Fibroblast of skin of right biceps (primary cell): ENCODE data around the gene ADAMTS17.

Experiments
- DNase-seq: peaks from one replicate; pipeline ENCODE4 v3.0.0-alpha.2; 2013

ADAMTS17 gene

GRCh38 chr15:100247228-100248225 is 94.2 kb downstream of the ADAMTS17 start:
- no peak for DNase-seq

- DNase-seq, result no peak
Measured at GRCh38 chr15:100245855-100246254, 95.9 kb downstream of the ADAMTS17 start.

DNA sequence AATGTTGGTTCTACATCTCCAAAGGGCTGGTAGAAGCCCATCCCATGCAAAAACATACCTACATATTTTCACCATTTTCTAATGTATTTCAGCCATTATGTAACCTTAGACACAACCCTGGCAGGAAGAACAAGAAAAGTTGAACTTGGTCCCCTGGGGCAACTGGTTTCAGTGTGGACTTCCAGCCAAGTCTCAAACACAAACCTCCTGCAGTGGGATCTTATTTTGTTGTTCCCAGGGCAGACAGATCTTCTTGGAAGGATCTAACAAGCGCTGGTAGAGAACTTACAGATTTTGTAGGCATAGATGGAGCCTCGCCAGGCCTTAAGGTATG is 96.3 kb downstream of the ADAMTS17 start:
- no peak for DNase-seq

DNA sequence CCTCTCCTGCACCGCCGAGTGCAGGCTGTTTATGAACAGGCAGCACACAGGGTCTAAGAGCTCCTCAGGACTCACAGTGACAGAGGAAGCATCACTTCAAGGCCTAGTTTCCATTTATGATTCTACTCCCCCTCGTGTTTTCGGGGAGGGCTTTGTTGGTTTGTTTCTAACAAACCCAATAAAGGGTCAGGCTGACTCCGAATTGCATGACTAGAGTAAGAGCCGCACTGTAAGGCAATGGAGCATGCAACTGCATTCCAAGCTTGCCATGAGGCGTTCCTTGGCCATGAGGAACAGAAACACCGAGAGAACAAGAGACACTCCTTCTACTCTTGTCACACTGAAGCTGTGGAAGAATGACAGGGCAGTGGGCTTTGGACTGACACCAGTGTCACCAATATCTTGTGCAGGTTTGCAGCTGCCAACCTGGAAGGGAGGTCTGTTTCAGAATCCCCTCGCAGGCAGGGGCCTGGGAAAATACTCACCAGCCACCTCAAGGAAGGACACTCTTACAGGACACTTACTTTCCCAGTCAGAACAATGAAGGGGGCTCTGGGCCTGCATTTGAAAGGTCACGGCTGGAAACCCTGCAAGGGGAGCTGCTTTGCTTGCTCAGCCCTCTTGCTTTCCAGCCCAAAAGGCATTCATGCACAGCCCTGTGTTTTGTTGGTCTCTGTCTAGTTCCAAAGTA is 96.8 kb downstream of the ADAMTS17 start:
- DNase-seq, result no peak

GRCh38 chr15:100242989-100243388 is 98.8 kb downstream of the ADAMTS17 start:
- DNase-seq, result no peak

- peak; percentile 49 for DNase-seq
Measured at GRCh38 chr15:100241572-100242482, 99.9 kb downstream of the ADAMTS17 start.

- DNase-seq, result no peak
Measured at GRCh38 chr15:100236981-100237720, 104.6 kb downstream of the ADAMTS17 start.

GRCh38 chr15:100235030-100235617 is 106.7 kb downstream of the ADAMTS17 start:
- no peak for DNase-seq

GRCh38 chr15:100234158-100235029 is 107.4 kb downstream of the ADAMTS17 start:
- no peak for DNase-seq

DNA sequence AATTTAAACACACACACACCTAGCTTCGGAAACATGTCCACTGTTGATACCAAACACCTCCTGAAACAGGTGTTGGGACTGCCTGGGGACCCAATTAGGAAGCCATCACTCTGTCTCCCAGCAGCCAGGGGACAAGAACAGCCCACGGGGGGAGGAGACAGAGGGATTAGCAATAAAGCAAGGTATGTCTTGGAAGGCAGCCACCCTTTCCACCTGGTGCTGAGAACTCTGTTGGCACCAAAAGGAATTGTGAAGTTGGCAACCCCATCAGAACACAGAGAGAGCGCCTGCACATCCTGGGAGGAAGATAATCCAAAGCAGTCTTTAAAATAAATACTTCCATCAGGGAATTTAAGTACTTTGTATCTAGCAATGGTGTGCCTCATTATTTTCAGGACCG is 111.0 kb downstream of the ADAMTS17 start:
- no peak for DNase-seq

DNA sequence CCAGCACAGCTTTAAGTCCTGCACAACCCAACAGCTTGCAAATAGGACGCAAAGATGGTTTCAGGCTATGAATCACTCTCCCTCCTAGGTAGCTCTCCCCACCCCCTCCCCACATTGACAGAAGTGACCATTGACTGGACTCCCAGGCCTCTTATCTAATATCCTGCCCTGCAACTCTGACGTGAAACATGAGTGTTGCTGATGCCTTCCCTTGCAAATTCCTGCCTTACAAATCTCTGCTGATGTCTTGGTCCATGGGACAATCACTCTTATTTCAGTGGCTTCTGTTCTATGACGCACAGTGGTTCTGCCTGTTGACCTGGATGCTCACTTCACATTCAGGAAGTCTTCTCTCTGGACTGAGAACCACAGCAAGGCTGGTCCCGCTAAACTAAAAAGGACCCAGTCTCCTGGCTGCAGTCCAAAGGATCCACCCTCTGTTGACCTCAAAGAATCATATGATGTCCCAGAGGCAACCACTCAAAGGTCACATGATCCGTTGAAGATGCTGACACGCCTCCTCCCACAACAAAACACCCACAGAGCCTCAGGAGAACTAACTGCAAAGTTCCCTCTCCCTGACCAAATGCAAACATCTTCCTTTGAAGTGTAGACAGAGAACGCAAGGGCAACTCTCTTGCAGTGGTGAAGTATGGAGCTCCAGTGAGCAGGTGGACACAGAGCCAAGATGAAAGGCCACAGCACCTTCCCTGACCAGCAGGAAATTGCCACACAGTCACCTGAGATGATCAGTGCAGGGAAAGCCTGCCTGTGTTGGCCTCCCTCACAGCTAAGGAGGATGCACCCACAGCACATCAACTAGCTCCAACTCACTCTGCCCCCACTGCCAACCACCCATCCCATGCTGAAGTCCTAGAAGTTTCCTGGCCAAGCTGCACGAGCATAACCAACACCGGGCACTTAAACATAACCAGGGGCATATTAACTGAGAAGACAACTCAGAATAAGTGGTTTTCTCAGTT is 112.3 kb downstream of the ADAMTS17 start:
- DNase-seq, result no peak

GRCh38 chr15:100227781-100228180 is 114.0 kb downstream of the ADAMTS17 start:
- DNase-seq, result no peak

DNA sequence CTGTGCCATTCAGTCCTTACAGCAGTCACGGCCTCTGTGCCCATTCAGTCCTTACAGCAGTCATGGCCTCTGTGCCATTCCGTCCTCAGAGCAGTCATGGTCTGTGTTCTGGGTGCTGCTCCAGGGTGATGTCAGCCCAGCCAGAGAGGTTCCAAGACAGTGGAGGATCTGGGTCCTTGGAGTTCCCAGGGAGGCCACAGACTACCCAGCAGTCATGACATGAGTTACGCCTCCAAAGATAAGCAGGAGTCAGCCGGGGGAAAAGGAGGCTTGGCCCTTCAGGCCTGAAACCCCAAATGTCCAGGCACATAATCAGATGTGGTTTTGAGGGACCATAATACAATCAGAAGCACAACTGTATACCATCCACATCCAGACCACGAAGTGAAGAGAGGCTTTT is 115.7 kb downstream of the ADAMTS17 start:
- DNase-seq, result no peak

DNA sequence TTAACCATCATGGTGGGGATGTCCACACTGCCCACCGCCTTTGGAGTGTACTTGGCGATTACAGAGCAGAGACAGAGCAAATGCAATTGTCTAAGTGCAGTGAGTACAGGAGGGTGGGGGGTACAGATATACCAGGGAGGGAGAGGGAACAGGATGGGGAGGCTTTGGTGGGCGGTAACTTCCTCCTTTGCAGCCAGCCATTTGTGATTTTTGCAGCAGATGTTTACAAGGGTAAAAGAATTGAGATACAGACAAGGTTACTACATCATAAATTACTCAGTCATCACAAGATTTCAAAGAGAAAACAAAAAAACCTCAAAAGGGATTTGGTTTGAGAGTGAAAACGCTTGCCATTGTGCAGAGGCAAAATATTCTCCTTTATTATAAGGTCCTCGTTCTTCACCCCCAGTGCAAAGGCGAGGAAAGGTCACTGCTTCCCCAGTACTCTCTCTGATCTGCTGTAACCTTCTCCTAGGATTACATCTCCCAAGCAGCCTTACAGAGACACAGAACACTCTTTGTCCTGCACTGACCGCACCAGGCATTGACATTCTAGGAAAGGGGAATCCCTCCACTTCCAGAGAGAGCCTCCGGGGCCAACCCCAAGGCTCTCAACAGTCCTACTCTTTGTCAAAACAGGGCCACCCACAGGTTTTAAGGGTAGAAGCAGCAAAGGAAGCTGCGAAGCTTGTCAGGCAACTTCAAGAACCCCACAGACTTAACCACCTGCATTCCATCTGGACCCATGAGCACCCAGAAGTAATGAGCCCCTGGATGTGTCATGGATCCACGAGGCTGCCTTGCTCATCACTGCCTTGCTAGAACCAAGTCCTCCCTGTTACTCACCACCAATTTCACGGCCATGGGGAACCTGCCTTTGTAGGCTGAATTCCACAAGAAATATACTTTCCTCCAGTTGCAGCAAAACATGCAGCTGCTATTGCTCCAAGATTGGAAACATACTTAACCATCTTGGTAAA is 117.3 kb downstream of the ADAMTS17 start:
- no peak for DNase-seq

DNA sequence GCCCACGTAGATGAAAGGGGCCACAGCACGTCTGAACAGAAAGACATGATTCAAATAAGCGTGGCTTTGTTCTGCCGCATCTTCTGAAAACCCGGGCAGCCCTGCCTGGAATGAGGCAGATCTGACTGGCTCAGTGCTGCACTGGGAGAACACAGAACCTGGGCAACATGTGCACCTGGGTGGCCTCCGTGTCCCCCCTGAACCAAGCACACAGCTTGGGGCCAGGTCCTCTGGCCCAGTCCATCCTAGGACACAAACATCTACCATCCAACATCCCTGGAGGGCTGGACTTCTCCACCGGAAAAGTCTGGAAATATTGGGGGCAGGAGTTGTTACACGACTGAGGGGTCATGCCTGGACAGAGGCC is 119.4 kb downstream of the ADAMTS17 start:
- no peak for DNase-seq

DNA sequence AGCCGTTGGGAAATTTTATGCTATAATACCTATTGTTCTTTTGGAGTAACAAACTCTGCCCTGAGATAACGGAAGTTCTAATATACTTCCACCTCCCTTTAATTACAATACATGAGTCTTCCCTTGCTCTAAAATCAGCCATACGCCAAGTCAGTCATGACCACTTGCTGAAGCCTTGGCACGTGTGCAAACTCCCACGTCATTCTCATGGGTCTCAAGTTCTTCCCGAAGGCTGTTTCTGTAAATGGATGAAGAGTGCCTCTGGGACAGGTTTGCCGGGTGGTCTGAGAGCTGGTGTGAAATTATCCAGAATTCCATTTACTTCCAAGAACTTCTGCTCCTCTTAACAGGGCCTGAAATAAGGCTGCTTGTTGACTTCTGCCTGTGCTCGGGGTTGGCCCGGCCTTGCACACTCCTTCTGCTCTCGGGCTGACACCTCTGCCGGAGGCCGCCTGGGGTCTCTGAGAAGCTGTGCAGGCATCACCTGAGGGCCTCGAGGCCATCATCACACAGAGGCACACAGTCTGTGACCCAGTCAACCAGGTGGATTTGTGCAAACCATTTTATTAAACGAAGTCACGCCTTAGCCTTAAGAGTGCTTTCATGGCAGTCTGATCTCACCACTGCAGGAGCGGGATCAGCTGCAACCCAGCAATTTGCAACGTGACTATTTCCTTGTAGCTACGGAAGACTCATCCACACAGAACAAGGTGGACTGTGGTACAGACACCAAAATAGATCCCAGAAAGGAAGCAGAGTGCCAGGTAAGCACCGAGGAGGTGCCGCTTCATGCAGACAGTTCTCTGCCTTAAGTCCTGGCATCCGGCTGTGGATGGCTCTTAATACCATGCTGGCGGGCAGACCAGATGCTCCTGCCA is 120.1 kb downstream of the ADAMTS17 start:
- DNase-seq, result no peak

DNA sequence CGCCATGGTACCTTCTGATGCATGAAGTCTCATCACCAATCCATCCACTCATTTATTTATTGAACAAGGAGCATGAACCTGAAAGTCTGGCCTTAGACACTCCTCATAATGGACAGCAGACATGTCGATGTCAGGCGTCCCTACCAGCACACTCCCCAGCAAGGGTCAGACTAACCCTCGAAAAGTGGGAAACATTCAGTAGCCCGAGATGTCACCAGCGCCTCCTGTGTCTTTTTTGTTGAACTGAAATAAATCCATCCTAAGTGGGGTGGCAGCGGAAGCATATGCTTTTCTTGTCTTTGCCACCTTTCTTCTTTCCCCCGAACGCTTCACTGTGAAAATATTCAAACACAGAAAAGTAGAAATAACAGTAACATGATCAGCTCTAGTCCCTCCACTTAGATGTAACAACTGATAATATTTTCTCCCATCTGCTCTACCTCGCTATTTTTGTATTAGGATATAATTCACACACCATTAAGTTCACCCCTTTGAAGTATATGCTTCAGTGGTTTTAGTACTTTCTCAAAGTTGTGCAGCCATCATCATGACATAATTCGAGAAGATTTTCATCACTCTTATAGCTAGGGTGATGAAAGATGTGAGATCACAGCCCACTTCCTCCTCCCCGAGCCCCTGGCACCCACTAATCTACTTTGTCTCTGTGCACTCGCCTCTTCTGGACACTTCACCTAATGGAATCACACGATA is 121.6 kb downstream of the ADAMTS17 start:
- DNase-seq, result no peak
